Loucy (cell line): ENCODE data around the gene DPF3.

ENCODE experiments used
- CTCF ChIP-seq: fragments of 200-600 bp; sonication (generic); conservative IDR thresholded peaks from 2 replicates; pipeline ENCODE4 v1.5.1; 2014; ENCODE audit warnings: mild to moderate bottlenecking, antibody characterized with exemption, low read length
- EZH2phosphoT487 ChIP-seq: fragments of 200-600 bp; IDR thresholded peaks from 2 replicates; pipeline ENCODE4 v1.6.1; 2018; ENCODE audit warnings: antibody characterized with exemption, mild to moderate bottlenecking, moderate library complexity, borderline replicate concordance

GRCh38 chr14:72700338-72701236 is 193.3 kb downstream of the DPF3 start:
- no peak for TF ChIP-seq CTCF
- no peak for TF ChIP-seq EZH2phosphoT487
